ENCODE measurements around the gene SHTN1. TPM values are rescaled to one million over a fixed set of nuclear protein-coding genes. Genes with fewer than 3 reads are reported as not detected.

SHTN1 gene
- total and polyA plus RNA-seq, 2 experiments from 2014 or later: 6.7 to 8.0 TPM

DNA sequence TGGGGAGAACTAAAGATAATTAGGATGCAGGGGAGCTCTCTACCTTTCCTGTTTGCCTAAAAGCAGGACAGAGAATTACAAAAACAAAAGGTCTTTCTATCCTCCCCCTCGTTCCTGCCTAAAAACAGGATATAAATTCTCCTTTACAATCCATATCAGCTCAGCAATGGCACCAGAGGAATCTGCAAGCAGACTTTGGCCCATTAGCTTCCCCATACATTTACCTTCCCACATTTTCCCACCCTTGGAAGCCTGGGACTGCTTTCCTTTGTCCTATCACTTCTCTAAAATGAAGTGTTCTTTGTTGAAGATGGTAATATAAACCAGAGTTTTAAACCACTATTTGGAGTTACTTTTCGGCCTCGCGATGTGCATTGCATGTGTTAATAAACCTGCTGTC is 15.5 kb downstream of the SHTN1 start (continued):
- TF ChIP-seq ZNF462 (CRISPR knock-in tag; IDR thresholded peaks at IDR 0.05) (no peak), POLR2AphosphoS5 (IDR thresholded peaks at IDR 0.05; ENCODE audit: low read depth) (no peak), CREB1 (CRISPR knock-in tag; IDR thresholded peaks at IDR 0.05; ENCODE audit: low read depth) (no peak), STAT1 (IDR thresholded peaks at IDR 0.05; ENCODE audit: unreplicated experiment) (no peak), EZH2phosphoT487 (IDR thresholded peaks at IDR 0.05; ENCODE audit: unreplicated experiment) (no peak), NANOG (IDR thresholded peaks at IDR 0.05; ENCODE audit: borderline replicate concordance) (no peak), ZNF114 (CRISPR knock-in tag; IDR thresholded peaks at IDR 0.05) (no peak)
- TF ChIP-seq, protein P1, sequence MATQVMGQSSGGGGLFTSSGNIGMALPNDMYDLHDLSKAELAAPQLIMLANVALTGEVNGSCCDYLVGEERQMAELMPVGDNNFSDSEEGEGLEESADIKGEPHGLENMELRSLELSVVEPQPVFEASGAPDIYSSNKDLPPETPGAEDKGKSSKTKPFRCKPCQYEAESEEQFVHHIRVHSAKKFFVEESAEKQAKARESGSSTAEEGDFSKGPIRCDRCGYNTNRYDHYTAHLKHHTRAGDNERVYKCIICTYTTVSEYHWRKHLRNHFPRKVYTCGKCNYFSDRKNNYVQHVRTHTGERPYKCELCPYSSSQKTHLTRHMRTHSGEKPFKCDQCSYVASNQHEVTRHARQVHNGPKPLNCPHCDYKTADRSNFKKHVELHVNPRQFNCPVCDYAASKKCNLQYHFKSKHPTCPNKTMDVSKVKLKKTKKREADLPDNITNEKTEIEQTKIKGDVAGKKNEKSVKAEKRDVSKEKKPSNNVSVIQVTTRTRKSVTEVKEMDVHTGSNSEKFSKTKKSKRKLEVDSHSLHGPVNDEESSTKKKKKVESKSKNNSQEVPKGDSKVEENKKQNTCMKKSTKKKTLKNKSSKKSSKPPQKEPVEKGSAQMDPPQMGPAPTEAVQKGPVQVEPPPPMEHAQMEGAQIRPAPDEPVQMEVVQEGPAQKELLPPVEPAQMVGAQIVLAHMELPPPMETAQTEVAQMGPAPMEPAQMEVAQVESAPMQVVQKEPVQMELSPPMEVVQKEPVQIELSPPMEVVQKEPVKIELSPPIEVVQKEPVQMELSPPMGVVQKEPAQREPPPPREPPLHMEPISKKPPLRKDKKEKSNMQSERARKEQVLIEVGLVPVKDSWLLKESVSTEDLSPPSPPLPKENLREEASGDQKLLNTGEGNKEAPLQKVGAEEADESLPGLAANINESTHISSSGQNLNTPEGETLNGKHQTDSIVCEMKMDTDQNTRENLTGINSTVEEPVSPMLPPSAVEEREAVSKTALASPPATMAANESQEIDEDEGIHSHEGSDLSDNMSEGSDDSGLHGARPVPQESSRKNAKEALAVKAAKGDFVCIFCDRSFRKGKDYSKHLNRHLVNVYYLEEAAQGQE (IDR thresholded peaks at IDR 0.05; ENCODE audit: unreplicated experiment): no peak
